ENCODE data around the gene FAM180A. TPM values are rescaled to one million over a fixed set of nuclear protein-coding genes. Genes with fewer than 3 reads are reported as not detected.

Gene FAM180A
- polyA plus RNA-seq, 1 of the 3 experiments (the other 2 are of a cell fraction) = 0.08 TPM

DNA sequence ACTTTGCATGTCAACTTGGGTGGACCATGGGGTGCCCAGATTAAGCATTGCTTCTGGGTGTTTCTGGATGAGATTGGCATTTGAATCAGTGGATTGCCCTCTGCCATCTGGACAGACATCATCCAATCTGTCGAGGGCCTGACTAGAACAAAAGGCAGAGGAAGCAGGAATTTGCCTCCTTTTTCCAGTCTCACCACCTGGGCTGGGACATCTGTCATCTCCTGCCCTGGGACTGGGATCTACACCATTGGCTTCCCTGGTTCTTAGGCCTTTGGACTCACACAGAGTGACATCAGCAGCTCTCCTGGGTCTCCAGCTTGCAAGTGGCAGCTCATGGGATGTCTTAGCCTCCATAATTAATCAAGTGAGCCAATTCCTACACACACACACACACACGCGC lies 30.9 kb downstream of the FAM180A start:
- Histone ChIP-seq H4K20me1 (ENCODE audit: insufficient read depth) (no peaks in the 10 kb centered on the region), H3K27ac (ENCODE audit: low read depth in 2 of 2, low read length in 1 of 2) (peak overlapping the region; percentile 53 to 80; a peak in 1 of 4 replicates), H3F3A (replicated peaks; ENCODE audit: insufficient read depth) (peaks cover 33% of the 10 kb centered on the region), H3K4me2 (no peak overlapping the region), H3K4me3 (ENCODE audit: low read depth in 2 of 2, low read length in 1 of 2) (no peak overlapping the region), H3K9ac (no peak overlapping the region), H3K9me2 (no peaks in the 10 kb centered on the region), H3K9me3 (no peaks in the 10 kb centered on the region), H3K27me3 (ENCODE audit: insufficient read depth) (no peaks in the 10 kb centered on the region), H2AFZ (ENCODE audit: low read depth) (no peak overlapping the region), H3K36me3 (replicated peaks in 1 of 2; ENCODE audit: control insufficient read depth in 1 of 2, insufficient read depth in 2 of 2, low read length in 1 of 2) (no peaks in the 10 kb centered on the region), H3K79me2 (ENCODE audit: insufficient read depth) (no peaks in the 10 kb centered on the region), H3K4me1 (ENCODE audit: control insufficient read depth in 1 of 2, insufficient read depth in 2 of 2, low read depth in 1 of 2, low read length in 1 of 2) (peaks cover 33 to 34% of the 10 kb centered on the region in 2 experiments)
- 84% methylated on average over 3 of the region's 3 CpGs for WGBS (ENCODE audit: low lambda C conversion rate)
- POLR2A ChIA-PET = no interaction called here
- TF ChIP-seq GABPA (IDR thresholded peaks at IDR 0.05; ENCODE audit: low read depth) = no peak
- no peak for TF ChIP-seq NRF1 (IDR thresholded peaks at IDR 0.05; ENCODE audit: low read depth, low read length)
- TF ChIP-seq, protein P1, sequence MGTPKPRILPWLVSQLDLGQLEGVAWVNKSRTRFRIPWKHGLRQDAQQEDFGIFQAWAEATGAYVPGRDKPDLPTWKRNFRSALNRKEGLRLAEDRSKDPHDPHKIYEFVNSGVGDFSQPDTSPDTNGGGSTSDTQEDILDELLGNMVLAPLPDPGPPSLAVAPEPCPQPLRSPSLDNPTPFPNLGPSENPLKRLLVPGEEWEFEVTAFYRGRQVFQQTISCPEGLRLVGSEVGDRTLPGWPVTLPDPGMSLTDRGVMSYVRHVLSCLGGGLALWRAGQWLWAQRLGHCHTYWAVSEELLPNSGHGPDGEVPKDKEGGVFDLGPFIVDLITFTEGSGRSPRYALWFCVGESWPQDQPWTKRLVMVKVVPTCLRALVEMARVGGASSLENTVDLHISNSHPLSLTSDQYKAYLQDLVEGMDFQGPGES (IDR thresholded peaks at IDR 0.05; ENCODE audit: low read depth, low read length) = no peak
- TF ChIP-seq RAD21 (IDR thresholded peaks at IDR 0.05; ENCODE audit: low read length) = no peak
- TF ChIP-seq SIN3A (IDR thresholded peaks at IDR 0.05; ENCODE audit: borderline replicate concordance, low read depth, low read length) = no peak
- DNase-seq = no peak
- CTCF ChIA-PET = interaction anchor here (11.2 kb wide), 1 partner anchor 44 kb away, joined by 153 read pairs; no protein-coding TSS in a partner anchor

DNA sequence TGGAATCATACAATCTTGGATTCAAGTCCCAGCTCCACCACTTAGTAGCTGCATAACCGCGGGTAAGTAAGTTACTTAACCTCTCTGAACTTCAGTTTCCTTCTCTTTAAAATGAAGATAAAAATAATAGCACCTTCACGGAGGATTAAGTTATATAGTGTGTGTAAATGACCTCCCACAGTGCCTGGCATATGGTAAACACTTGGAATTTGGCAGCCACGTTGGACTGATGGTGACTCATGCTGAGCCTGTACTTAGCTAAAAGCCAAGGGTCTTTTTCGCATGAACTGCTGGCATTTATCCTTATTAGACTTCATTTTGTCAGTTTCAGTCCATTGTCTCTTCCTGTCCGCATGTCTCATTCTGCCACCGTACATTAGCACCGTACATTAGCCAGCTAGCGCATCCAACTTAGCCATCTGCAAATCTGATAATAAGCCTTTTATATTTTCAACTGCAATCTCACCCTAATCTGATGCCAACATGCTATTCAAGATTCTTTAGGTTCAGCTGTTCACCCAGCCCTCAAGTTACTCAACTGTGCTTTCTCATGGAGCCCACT lies 31.9 kb downstream of the FAM180A start:
- Histone ChIP-seq H3K4me1 (ENCODE audit: control insufficient read depth in 1 of 2, insufficient read depth in 2 of 2, low read depth in 1 of 2, low read length in 1 of 2) (peaks cover 33 to 43% of the 10 kb centered on the region in 2 experiments), H3K79me2 (ENCODE audit: insufficient read depth) (no peaks in the 10 kb centered on the region), H3F3A (replicated peaks; ENCODE audit: insufficient read depth) (peaks cover 33% of the 10 kb centered on the region), H3K9me2 (no peaks in the 10 kb centered on the region), H3K27me3 (ENCODE audit: insufficient read depth) (no peaks in the 10 kb centered on the region), H3K36me3 (replicated peaks in 1 of 2; ENCODE audit: control insufficient read depth in 1 of 2, insufficient read depth in 2 of 2, low read length in 1 of 2) (no peaks in the 10 kb centered on the region), H3K9me3 (no peaks in the 10 kb centered on the region), H4K20me1 (ENCODE audit: insufficient read depth) (no peaks in the 10 kb centered on the region), H3K4me2 (peak overlapping the region; percentile 28), H3K9ac (no peak overlapping the region; the same call in 1 of the 2 replicates), H3K27ac (ENCODE audit: low read depth in 2 of 2, low read length in 1 of 2) (peak overlapping the region; percentile 53 to 80; a peak in 3 of 4 replicates), H3K4me3 (ENCODE audit: low read depth in 2 of 2, low read length in 1 of 2) (no peak overlapping the region), H2AFZ (ENCODE audit: low read depth) (peak overlapping the region; percentile 33)
- POLR2A ChIA-PET = no interaction called here
- peak; percentile 57 for DNase-seq
- 8% methylated on average over 9 of the region's 9 CpGs for WGBS (ENCODE audit: low lambda C conversion rate)
- CTCF ChIA-PET = interaction anchor here (1.1 to 11.2 kb wide), 3 partner anchors 12 to 85 kb away, joined by 5 to 153 read pairs (median 6); no protein-coding TSS in a partner anchor
- peak; percentile 33; the same call in 1 of the 2 replicates for TF ChIP-seq TAF1 (IDR thresholded peaks at IDR 0.05; ENCODE audit: borderline replicate concordance, low read depth, low read length)
- TF ChIP-seq, protein P2, sequence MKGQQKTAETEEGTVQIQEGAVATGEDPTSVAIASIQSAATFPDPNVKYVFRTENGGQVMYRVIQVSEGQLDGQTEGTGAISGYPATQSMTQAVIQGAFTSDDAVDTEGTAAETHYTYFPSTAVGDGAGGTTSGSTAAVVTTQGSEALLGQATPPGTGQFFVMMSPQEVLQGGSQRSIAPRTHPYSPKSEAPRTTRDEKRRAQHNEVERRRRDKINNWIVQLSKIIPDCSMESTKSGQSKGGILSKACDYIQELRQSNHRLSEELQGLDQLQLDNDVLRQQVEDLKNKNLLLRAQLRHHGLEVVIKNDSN (IDR thresholded peaks at IDR 0.05; ENCODE audit: borderline replicate concordance, low read depth) = no peak
- peak; percentile 93 for TF ChIP-seq JUND (IDR thresholded peaks at IDR 0.05)
- TF ChIP-seq ELF1 (IDR thresholded peaks at IDR 0.05) = no peak; the same call in 1 of the 2 replicates
- TF ChIP-seq MXI1 (IDR thresholded peaks at IDR 0.05; ENCODE audit: low read depth, low read length) = 0 out of 2 replicates have a peak, but pooled peaks have one; percentile 38
- peak; percentile 47 for TF ChIP-seq CHD2 (IDR thresholded peaks at IDR 0.05; ENCODE audit: low read length, partially characterized antibody)
- TF ChIP-seq FOXM1 (IDR thresholded peaks at IDR 0.05; ENCODE audit: low read depth) = peak; percentile 73; the same call in 1 of the 2 replicates
- TF ChIP-seq, protein P3, sequence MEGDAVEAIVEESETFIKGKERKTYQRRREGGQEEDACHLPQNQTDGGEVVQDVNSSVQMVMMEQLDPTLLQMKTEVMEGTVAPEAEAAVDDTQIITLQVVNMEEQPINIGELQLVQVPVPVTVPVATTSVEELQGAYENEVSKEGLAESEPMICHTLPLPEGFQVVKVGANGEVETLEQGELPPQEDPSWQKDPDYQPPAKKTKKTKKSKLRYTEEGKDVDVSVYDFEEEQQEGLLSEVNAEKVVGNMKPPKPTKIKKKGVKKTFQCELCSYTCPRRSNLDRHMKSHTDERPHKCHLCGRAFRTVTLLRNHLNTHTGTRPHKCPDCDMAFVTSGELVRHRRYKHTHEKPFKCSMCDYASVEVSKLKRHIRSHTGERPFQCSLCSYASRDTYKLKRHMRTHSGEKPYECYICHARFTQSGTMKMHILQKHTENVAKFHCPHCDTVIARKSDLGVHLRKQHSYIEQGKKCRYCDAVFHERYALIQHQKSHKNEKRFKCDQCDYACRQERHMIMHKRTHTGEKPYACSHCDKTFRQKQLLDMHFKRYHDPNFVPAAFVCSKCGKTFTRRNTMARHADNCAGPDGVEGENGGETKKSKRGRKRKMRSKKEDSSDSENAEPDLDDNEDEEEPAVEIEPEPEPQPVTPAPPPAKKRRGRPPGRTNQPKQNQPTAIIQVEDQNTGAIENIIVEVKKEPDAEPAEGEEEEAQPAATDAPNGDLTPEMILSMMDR (IDR thresholded peaks at IDR 0.05) = no peak
- no peak for TF ChIP-seq FOXJ3 (CRISPR knock-in tag; IDR thresholded peaks at IDR 0.05)
- TF ChIP-seq, protein P4, sequence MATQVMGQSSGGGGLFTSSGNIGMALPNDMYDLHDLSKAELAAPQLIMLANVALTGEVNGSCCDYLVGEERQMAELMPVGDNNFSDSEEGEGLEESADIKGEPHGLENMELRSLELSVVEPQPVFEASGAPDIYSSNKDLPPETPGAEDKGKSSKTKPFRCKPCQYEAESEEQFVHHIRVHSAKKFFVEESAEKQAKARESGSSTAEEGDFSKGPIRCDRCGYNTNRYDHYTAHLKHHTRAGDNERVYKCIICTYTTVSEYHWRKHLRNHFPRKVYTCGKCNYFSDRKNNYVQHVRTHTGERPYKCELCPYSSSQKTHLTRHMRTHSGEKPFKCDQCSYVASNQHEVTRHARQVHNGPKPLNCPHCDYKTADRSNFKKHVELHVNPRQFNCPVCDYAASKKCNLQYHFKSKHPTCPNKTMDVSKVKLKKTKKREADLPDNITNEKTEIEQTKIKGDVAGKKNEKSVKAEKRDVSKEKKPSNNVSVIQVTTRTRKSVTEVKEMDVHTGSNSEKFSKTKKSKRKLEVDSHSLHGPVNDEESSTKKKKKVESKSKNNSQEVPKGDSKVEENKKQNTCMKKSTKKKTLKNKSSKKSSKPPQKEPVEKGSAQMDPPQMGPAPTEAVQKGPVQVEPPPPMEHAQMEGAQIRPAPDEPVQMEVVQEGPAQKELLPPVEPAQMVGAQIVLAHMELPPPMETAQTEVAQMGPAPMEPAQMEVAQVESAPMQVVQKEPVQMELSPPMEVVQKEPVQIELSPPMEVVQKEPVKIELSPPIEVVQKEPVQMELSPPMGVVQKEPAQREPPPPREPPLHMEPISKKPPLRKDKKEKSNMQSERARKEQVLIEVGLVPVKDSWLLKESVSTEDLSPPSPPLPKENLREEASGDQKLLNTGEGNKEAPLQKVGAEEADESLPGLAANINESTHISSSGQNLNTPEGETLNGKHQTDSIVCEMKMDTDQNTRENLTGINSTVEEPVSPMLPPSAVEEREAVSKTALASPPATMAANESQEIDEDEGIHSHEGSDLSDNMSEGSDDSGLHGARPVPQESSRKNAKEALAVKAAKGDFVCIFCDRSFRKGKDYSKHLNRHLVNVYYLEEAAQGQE (IDR thresholded peaks at IDR 0.05; ENCODE audit: low read depth, low read length) = 0 out of 2 replicates have a peak, but pooled peaks have one; percentile 39
- TF ChIP-seq NFIC (IDR thresholded peaks at IDR 0.05; ENCODE audit: borderline replicate concordance) = peak; percentile 96
- no peak for TF ChIP-seq EZH2phosphoT487 (IDR thresholded peaks at IDR 0.05; ENCODE audit: borderline replicate concordance, low read depth)
- peak; percentile 73 for TF ChIP-seq POLR2AphosphoS5 (IDR thresholded peaks at IDR 0.05; ENCODE audit: low read depth, low read length)
- TF ChIP-seq, protein P5, sequence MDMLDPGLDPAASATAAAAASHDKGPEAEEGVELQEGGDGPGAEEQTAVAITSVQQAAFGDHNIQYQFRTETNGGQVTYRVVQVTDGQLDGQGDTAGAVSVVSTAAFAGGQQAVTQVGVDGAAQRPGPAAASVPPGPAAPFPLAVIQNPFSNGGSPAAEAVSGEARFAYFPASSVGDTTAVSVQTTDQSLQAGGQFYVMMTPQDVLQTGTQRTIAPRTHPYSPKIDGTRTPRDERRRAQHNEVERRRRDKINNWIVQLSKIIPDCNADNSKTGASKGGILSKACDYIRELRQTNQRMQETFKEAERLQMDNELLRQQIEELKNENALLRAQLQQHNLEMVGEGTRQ (IDR thresholded peaks at IDR 0.05; ENCODE audit: borderline replicate concordance, low read depth, low read length) = no peak
